Stimulated activated naive CD8-positive, alpha-beta T cell treated with anti-CD3 and anti-CD28 coated beads, Interleukin-15, Interleukin-2, amounts not matched to agents 100 ng/mL and 50 ng/mL, for 24 hours (primary cell): Measurements from ENCODE around the gene IL1RAPL1.

Source experiments
- H3K27ac Mint-ChIP-seq: one replicate; pipeline ENCODE4 v1.8.0; 2021; ENCODE audit warnings: mild to moderate bottlenecking, mixed read lengths
- H3K27me3 Mint-ChIP-seq: one replicate; pipeline ENCODE4 v1.8.0; 2021; ENCODE audit warnings: mixed read lengths
- H3K36me3 Mint-ChIP-seq: one replicate; pipeline ENCODE4 v1.8.0; 2021; ENCODE audit warnings: low read depth, mixed read lengths
- H3K4me1 Mint-ChIP-seq: one replicate; pipeline ENCODE4 v1.8.0; 2021; ENCODE audit warnings: low read depth, mixed read lengths
- H3K4me3 Mint-ChIP-seq: one replicate; pipeline ENCODE4 v1.8.0; 2021; ENCODE audit warnings: mild to moderate bottlenecking, mixed read lengths
- H3K9me3 Mint-ChIP-seq: one replicate; pipeline ENCODE4 v1.8.0; 2021; ENCODE audit warnings: mixed read lengths

The IL1RAPL1 gene

GRCh38 chrX:29233592-29234183 lies 646.4 kb downstream of the IL1RAPL1 start:
- Mint-ChIP-seq H3K9me3 (no peaks in the 10 kb centered on the region), H3K27me3 (no peaks in the 10 kb centered on the region), H3K27ac (no peak overlapping the region), H3K36me3 (no peaks in the 10 kb centered on the region), H3K4me3 (no peak overlapping the region), H3K4me1 (no peaks in the 10 kb centered on the region)

- Mint-ChIP-seq H3K27ac (no peak overlapping the region), H3K27me3 (no peaks in the 10 kb centered on the region), H3K36me3 (no peaks in the 10 kb centered on the region), H3K4me1 (no peaks in the 10 kb centered on the region), H3K4me3 (no peak overlapping the region), H3K9me3 (no peaks in the 10 kb centered on the region)
These were observed 650.7 kb downstream of the IL1RAPL1 start for GRCh38 chrX:29237972-29238371.

- H3K27ac Mint-ChIP-seq = no peak overlapping the region
- no peaks in the 10 kb centered on the region for H3K9me3 Mint-ChIP-seq
- no peaks in the 10 kb centered on the region for H3K36me3 Mint-ChIP-seq
- H3K4me3 Mint-ChIP-seq = no peak overlapping the region
- H3K4me1 Mint-ChIP-seq = no peaks in the 10 kb centered on the region
- H3K27me3 Mint-ChIP-seq = no peaks in the 10 kb centered on the region
These were observed 654.6 kb downstream of the IL1RAPL1 start for GRCh38 chrX:29241809-29242208.

DNA sequence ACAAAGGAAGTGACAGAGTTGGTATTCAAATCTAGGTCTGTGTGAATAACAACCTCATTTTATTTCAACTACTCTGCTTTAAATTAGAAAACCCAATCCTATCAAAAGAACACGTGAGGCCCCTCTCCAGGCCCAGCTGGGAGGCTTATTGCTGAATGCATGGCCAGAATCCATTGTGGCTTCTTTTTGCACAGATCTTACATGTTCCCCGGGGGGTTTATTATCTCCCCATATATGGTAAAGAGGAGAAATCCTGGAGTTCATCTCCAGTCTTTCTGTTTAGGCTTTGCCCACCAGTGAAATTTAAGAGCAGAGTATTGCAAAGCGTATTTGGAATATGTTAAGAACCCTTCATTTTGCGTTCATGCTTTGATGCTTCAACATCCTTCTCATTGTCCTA lies 655.6 kb downstream of the IL1RAPL1 start:
- no peaks in the 10 kb centered on the region for H3K4me1 Mint-ChIP-seq
- no peaks in the 10 kb centered on the region for H3K36me3 Mint-ChIP-seq

GRCh38 chrX:29243942-29244341 lies 656.7 kb downstream of the IL1RAPL1 start:
- Mint-ChIP-seq H3K36me3 (no peaks in the 10 kb centered on the region), H3K27me3 (no peaks in the 10 kb centered on the region), H3K9me3 (no peaks in the 10 kb centered on the region), H3K27ac (no peak overlapping the region), H3K4me3 (no peak overlapping the region), H3K4me1 (no peaks in the 10 kb centered on the region)

More for the DNA sequence above, 655.6 kb downstream of the IL1RAPL1 start:
- H3K27ac Mint-ChIP-seq = no peak overlapping the region
- H3K4me3 Mint-ChIP-seq = no peak overlapping the region
- H3K9me3 Mint-ChIP-seq = no peaks in the 10 kb centered on the region
- no peaks in the 10 kb centered on the region for H3K27me3 Mint-ChIP-seq

DNA sequence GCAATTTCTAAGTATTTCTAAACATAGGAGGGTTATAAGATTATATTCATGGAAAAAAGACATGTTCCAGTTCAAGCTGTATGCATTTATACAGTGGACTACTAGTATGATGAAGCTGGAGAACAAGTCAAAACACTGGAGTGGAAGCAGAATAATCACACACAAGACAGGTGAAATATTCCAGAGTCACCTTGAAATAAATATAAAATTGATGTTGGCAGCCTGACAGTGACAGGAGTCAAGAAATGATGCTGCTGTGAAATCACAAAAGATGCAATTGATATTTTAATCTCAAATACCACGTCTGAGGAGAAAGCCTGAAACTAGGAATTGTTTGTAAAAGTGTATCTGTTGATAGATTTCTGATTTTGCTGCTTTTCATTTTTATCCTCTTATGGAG lies 667.3 kb downstream of the IL1RAPL1 start:
- Mint-ChIP-seq H3K4me1 (no peaks in the 10 kb centered on the region), H3K4me3 (no peak overlapping the region), H3K27me3 (no peaks in the 10 kb centered on the region), H3K9me3 (no peaks in the 10 kb centered on the region), H3K27ac (no peak overlapping the region), H3K36me3 (no peaks in the 10 kb centered on the region)

GRCh38 chrX:29257521-29257920 lies 670.3 kb downstream of the IL1RAPL1 start:
- Mint-ChIP-seq H3K36me3 (no peaks in the 10 kb centered on the region), H3K4me1 (no peaks in the 10 kb centered on the region), H3K9me3 (no peaks in the 10 kb centered on the region), H3K27ac (no peak overlapping the region), H3K27me3 (no peaks in the 10 kb centered on the region), H3K4me3 (no peak overlapping the region)

- Mint-ChIP-seq H3K36me3 (no peaks in the 10 kb centered on the region), H3K27me3 (no peaks in the 10 kb centered on the region), H3K4me3 (no peak overlapping the region), H3K27ac (no peak overlapping the region), H3K9me3 (no peaks in the 10 kb centered on the region), H3K4me1 (no peaks in the 10 kb centered on the region)
These were observed 682.1 kb downstream of the IL1RAPL1 start for GRCh38 chrX:29269390-29269789.

GRCh38 chrX:29274517-29274916 lies 687.3 kb downstream of the IL1RAPL1 start:
- H3K36me3 Mint-ChIP-seq = no peaks in the 10 kb centered on the region
- H3K4me3 Mint-ChIP-seq = no peak overlapping the region
- no peaks in the 10 kb centered on the region for H3K4me1 Mint-ChIP-seq
- H3K27me3 Mint-ChIP-seq = no peaks in the 10 kb centered on the region
- peaks cover 7% of the 10 kb centered on the region for H3K9me3 Mint-ChIP-seq
- peak overlapping the region; percentile 36 for H3K27ac Mint-ChIP-seq

- no peaks in the 10 kb centered on the region for H3K27me3 Mint-ChIP-seq
- H3K9me3 Mint-ChIP-seq = peaks cover 11% of the 10 kb centered on the region
- no peak overlapping the region for H3K4me3 Mint-ChIP-seq
- H3K36me3 Mint-ChIP-seq = no peaks in the 10 kb centered on the region
- no peak overlapping the region for H3K27ac Mint-ChIP-seq
- H3K4me1 Mint-ChIP-seq = no peaks in the 10 kb centered on the region
These were observed 688.7 kb downstream of the IL1RAPL1 start for GRCh38 chrX:29275928-29276327.

DNA sequence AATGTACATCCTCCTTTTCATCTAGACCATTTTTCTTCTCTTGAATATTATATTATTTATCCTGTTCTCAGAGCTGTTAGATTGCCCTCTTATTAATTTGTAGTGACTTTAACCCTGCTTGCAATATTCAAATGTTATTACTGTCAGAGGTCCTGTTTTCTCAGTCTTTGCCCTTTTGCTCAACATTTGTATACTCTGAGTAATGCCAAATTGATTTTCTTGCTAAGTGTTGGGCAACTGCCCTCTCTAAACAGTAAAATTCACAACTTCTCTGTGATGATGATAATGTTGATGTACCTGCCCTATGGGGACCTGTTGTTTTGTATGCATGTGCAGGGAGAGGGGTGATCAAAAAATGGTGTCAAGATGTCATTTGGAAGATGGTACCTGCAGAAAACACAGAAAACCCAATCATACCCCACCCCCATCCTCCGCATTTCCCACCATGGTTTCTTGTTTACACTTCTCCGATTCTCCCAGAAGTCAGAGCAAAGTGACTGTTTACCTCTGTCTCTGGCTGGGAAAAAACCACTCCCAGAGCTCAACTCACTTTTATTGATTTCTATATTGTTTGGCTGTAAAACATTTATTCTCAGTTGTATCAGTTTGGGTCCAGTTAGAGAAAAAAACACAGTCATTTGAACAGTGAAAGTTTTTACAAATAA lies 694.0 kb downstream of the IL1RAPL1 start:
- Mint-ChIP-seq H3K27ac (no peak overlapping the region), H3K36me3 (no peaks in the 10 kb centered on the region), H3K4me1 (no peaks in the 10 kb centered on the region), H3K27me3 (no peaks in the 10 kb centered on the region), H3K9me3 (peaks cover 3% of the 10 kb centered on the region), H3K4me3 (no peak overlapping the region)

DNA sequence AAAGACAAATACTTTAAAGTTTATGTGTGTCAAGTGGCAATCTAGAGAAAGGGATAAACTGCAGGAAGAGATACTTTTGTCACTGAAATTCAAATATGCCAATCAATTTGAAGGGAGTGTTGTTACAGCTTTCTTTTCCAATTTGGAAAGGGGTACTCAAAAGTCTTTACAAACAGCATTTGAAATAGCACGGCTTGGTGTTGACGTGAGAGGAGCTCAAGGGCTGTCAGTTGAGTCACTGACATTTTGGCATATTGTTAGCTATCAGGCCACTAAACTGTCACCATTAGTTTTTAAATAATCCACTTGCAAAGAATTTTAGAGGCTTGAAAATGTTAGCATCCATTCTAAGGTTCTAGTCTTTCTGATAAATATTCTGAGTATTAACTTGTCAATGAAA lies 698.4 kb downstream of the IL1RAPL1 start:
- Mint-ChIP-seq H3K27ac (no peak overlapping the region), H3K4me3 (no peak overlapping the region), H3K36me3 (no peaks in the 10 kb centered on the region)

GRCh38 chrX:29295987-29296680 lies 708.9 kb downstream of the IL1RAPL1 start:
- no peaks in the 10 kb centered on the region for H3K27me3 Mint-ChIP-seq
- H3K4me3 Mint-ChIP-seq = no peak overlapping the region
- no peaks in the 10 kb centered on the region for H3K4me1 Mint-ChIP-seq
- no peaks in the 10 kb centered on the region for H3K9me3 Mint-ChIP-seq
- no peak overlapping the region for H3K27ac Mint-ChIP-seq
- no peaks in the 10 kb centered on the region for H3K36me3 Mint-ChIP-seq

More for the DNA sequence above, 698.4 kb downstream of the IL1RAPL1 start:
- peaks cover under 1% of the 10 kb centered on the region for H3K9me3 Mint-ChIP-seq
- H3K27me3 Mint-ChIP-seq = no peaks in the 10 kb centered on the region
- H3K4me1 Mint-ChIP-seq = no peaks in the 10 kb centered on the region

- Mint-ChIP-seq H3K36me3 (no peaks in the 10 kb centered on the region), H3K27ac (no peak overlapping the region), H3K4me1 (no peaks in the 10 kb centered on the region), H3K9me3 (peaks cover 2% of the 10 kb centered on the region), H3K4me3 (no peak overlapping the region), H3K27me3 (no peaks in the 10 kb centered on the region)
These were observed 710.0 kb downstream of the IL1RAPL1 start for GRCh38 chrX:29297171-29297800.

DNA sequence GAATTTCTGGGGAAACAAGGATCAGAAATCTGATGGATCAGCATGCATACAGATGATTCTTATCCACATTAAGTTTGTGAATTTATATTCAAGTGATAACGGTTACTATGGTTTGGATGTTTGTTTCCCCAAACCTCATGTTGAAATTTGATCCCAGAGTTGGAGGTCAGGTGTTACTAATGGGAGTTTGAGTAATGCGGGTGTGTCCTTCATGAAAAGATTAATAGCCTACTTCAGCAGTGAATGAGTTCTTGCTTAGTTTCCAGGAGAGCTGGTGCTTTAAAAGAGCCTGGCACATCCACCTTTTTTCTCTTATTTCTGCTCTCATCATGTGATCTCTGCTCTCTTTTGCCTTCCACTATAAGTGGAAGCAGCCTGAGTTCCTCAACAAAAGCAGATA lies 712.4 kb downstream of the IL1RAPL1 start:
- Mint-ChIP-seq H3K4me3 (no peak overlapping the region), H3K4me1 (no peaks in the 10 kb centered on the region), H3K36me3 (no peaks in the 10 kb centered on the region), H3K27ac (no peak overlapping the region), H3K27me3 (no peaks in the 10 kb centered on the region), H3K9me3 (peaks cover 5% of the 10 kb centered on the region)
